NCI-H2196 (cell line): ENCODE measurements around the gene FKBP10.
"Not testable (repeated sequence)": the region's sequence is repeated elsewhere in the genome, so short reads cannot be mapped to it uniquely, and the experiment has no call there.

Experiments
- DNase-seq: peaks from one replicate; lab custom pipeline; 2025; ENCODE audit not compliant: unreplicated experiment; lab: John Stamatoyannopoulos, UW

Gene FKBP10

GRCh38 chr17:41836550-41837196, 23.9 kb downstream of the FKBP10 start:
- no peak for DNase-seq

GRCh38 chr17:41837761-41838538, 25.1 kb downstream of the FKBP10 start, which contains the start of gene KLHL10:
TSS of gene KLHL10 (plus strand) at chr17:41837825. CDS start at chr17:41837933, 108 bp downstream.
- no peak for DNase-seq

GRCh38 chr17:41839448-41839847, 26.6 kb downstream of the FKBP10 start:
- DNase-seq: not testable (repeated sequence)

- DNase-seq: not testable (repeated sequence)
Observed at GRCh38 chr17:41840781-41841180, 28.0 kb downstream of the FKBP10 start.

- no peak for DNase-seq
Observed at GRCh38 chr17:41844971-41845370, 32.2 kb downstream of the FKBP10 start.

GRCh38 chr17:41848788-41849187, 36.0 kb downstream of the FKBP10 start:
- no peak for DNase-seq

- DNase-seq: no peak
Observed at GRCh38 chr17:41849251-41849990, 36.6 kb downstream of the FKBP10 start.

GRCh38 chr17:41851382-41851781, 38.6 kb downstream of the FKBP10 start:
- not testable (repeated sequence) for DNase-seq

GRCh38 chr17:41860254-41860931, 47.6 kb downstream of the FKBP10 start:
- no peak for DNase-seq

- DNase-seq: no peak
Observed at GRCh38 chr17:41863074-41863848, 50.5 kb downstream of the FKBP10 start.

GRCh38 chr17:41864498-41864835, 51.7 kb downstream of the FKBP10 start:
- DNase-seq: no peak

- peak; percentile 74 for DNase-seq
Observed at GRCh38 chr17:41864836-41865595, 52.2 kb downstream of the FKBP10 start, which contains the start of gene KLHL11. TSS of gene KLHL11 (minus strand) at chr17:41865423. CDS start at chr17:41865370, 53 bp downstream.

- DNase-seq: no peak
Observed at GRCh38 chr17:41865596-41865893, 52.7 kb downstream of the FKBP10 start.

GRCh38 chr17:41868568-41868967, 55.8 kb downstream of the FKBP10 start:
- DNase-seq: no peak

- DNase-seq: no peak
Observed at GRCh38 chr17:41869426-41869825, 56.6 kb downstream of the FKBP10 start.

GRCh38 chr17:41870097-41870496, 57.3 kb downstream of the FKBP10 start:
- no peak for DNase-seq

- DNase-seq: no peak
Observed at GRCh38 chr17:41870627-41871026, 57.8 kb downstream of the FKBP10 start.

- DNase-seq: no peak
Observed at GRCh38 chr17:41871789-41872188, 59.0 kb downstream of the FKBP10 start.
